DND-41 (cell line): Measurements from ENCODE around the gene PLCL1.

Experiments used
- ATAC-seq: fragments of 200-7000 bp; cut with Tn5 transposase; 3 replicates; pipeline ENCODE4 v1.9.1; 2021; ENCODE audit warnings: low read depth; ENCODE audit not compliant: insufficient read depth
- DNase-seq: peaks from one replicate; pipeline ENCODE4 v3.0.0-alpha.2; 2020
- H2AFZ ChIP-seq: 2 replicates; pipeline ENCODE4 v1.6.0; 2012; ENCODE audit warnings: low read depth, low read length
- H3K27ac ChIP-seq: 2 replicates; pipeline ENCODE4 v1.5.1; 2012; ENCODE audit warnings: low read length, inconsistent platforms
- H3K27me3 ChIP-seq: fragments of 200-600 bp; sonication (generic); 2 replicates; pipeline ENCODE4 v1.6.0; 2012; ENCODE audit warnings: low read length, mild to moderate bottlenecking, inconsistent platforms; ENCODE audit not compliant: insufficient read depth, poor library complexity
- H3K36me3 ChIP-seq: 2 replicates; pipeline ENCODE4 v1.5.1; 2012; ENCODE audit warnings: low read length, inconsistent platforms; ENCODE audit not compliant: insufficient read depth
- H3K4me1 ChIP-seq: 2 replicates; pipeline ENCODE4 v1.5.1; 2012; ENCODE audit warnings: mild to moderate bottlenecking, low read length; ENCODE audit not compliant: insufficient read depth
- H3K4me2 ChIP-seq: 2 replicates; pipeline ENCODE4 v1.6.0; 2012; ENCODE audit warnings: mild to moderate bottlenecking, moderate library complexity, low read length, inconsistent platforms; ENCODE audit not compliant: insufficient read depth
- H3K4me3 ChIP-seq, 2 experiments: fragments of 200-600 bp in 1 of 2; shearing (Covaris generic) in 1 of 2; 2 replicates each; pipeline ENCODE4 v1.5.1; 2012 to 2016; ENCODE audit warnings: inconsistent platforms in 2 of 2, low read length in 2 of 2, mild to moderate bottlenecking in 2 of 2, low read depth in 1 of 2, moderate library complexity in 1 of 2
- H3K79me2 ChIP-seq: 2 replicates; pipeline ENCODE4 v1.6.0; 2012; ENCODE audit warnings: low read length, inconsistent platforms; ENCODE audit not compliant: insufficient read depth
- H3K9ac ChIP-seq: 2 replicates; pipeline ENCODE4 v1.6.0; 2012; ENCODE audit warnings: low read depth, mild to moderate bottlenecking, inconsistent platforms, low read length, moderate library complexity
- H3K9me3 ChIP-seq: 2 replicates; pipeline ENCODE4 v1.5.1; 2012; ENCODE audit warnings: low read length, moderate library complexity, mild to moderate bottlenecking, inconsistent platforms; ENCODE audit not compliant: insufficient read depth, severe bottlenecking
- H4K20me1 ChIP-seq: 2 replicates; pipeline ENCODE4 v1.6.0; 2012; ENCODE audit warnings: low read length; ENCODE audit not compliant: insufficient read depth
- CTCF ChIP-seq: IDR thresholded peaks from 2 replicates; pipeline ENCODE4 v1.5.1; 2012; ENCODE audit warnings: borderline replicate concordance, low read length, moderate library complexity, mild to moderate bottlenecking; ENCODE audit not compliant: poor library complexity, severe bottlenecking; ENCODE audit errors: extremely low read depth
- EZH2 ChIP-seq: IDR thresholded peaks from 3 replicates; pipeline ENCODE4 v1.6.1; 2012; ENCODE audit warnings: borderline replicate concordance, low read depth, mild to moderate bottlenecking, moderate library complexity, low read length, inconsistent platforms; ENCODE audit not compliant: severe bottlenecking

Gene PLCL1

GRCh38 chr2:197938555-197938954 is 134.2 kb downstream of the PLCL1 start:
- DNase-seq: no peak
- no peak overlapping the region for H3K27ac ChIP-seq
- H3K4me1 ChIP-seq: no peaks in the 10 kb centered on the region
- no peak overlapping the region for H3K9ac ChIP-seq
- no peak for ATAC-seq
- H3K79me2 ChIP-seq: no peaks in the 10 kb centered on the region
- no peak overlapping the region for H3K4me2 ChIP-seq
- no peaks in the 10 kb centered on the region for H3K27me3 ChIP-seq
- no peaks in the 10 kb centered on the region for H3K36me3 ChIP-seq
- H3K9me3 ChIP-seq: no peaks in the 10 kb centered on the region
- no peak overlapping the region for H3K4me3 ChIP-seq
- TF ChIP-seq CTCF (no peak), EZH2 (no peak)
- no peak overlapping the region for H2AFZ ChIP-seq
- H4K20me1 ChIP-seq: no peaks in the 10 kb centered on the region

- DNase-seq (no peak), ATAC-seq (no peak)
- H3K9ac ChIP-seq: no peak overlapping the region
- H3K36me3 ChIP-seq: no peaks in the 10 kb centered on the region
- H4K20me1 ChIP-seq: no peaks in the 10 kb centered on the region
- H3K79me2 ChIP-seq: no peaks in the 10 kb centered on the region
- no peak for TF ChIP-seq EZH2
- no peak for TF ChIP-seq CTCF
- no peak overlapping the region for H3K4me2 ChIP-seq
- H3K27me3 ChIP-seq: no peaks in the 10 kb centered on the region
- no peak overlapping the region for H3K27ac ChIP-seq
- H2AFZ ChIP-seq: no peak overlapping the region
- H3K4me3 ChIP-seq: no peak overlapping the region
- no peaks in the 10 kb centered on the region for H3K9me3 ChIP-seq
- no peaks in the 10 kb centered on the region for H3K4me1 ChIP-seq
Observed at GRCh38 chr2:197939787-197940186, 135.4 kb downstream of the PLCL1 start.

- no peak for DNase-seq
- no peak overlapping the region for H3K4me3 ChIP-seq
- no peak overlapping the region for H3K4me2 ChIP-seq
- no peaks in the 10 kb centered on the region for H3K27me3 ChIP-seq
- no peak for ATAC-seq
- no peak overlapping the region for H2AFZ ChIP-seq
- no peaks in the 10 kb centered on the region for H3K9me3 ChIP-seq
- no peaks in the 10 kb centered on the region for H3K36me3 ChIP-seq
- H3K4me1 ChIP-seq: no peaks in the 10 kb centered on the region
- H4K20me1 ChIP-seq: no peaks in the 10 kb centered on the region
- TF ChIP-seq EZH2 (no peak), CTCF (no peak)
- H3K79me2 ChIP-seq: no peaks in the 10 kb centered on the region
- H3K9ac ChIP-seq: no peak overlapping the region
- no peak overlapping the region for H3K27ac ChIP-seq
Observed at GRCh38 chr2:197940382-197940781, 136.0 kb downstream of the PLCL1 start.

DNA sequence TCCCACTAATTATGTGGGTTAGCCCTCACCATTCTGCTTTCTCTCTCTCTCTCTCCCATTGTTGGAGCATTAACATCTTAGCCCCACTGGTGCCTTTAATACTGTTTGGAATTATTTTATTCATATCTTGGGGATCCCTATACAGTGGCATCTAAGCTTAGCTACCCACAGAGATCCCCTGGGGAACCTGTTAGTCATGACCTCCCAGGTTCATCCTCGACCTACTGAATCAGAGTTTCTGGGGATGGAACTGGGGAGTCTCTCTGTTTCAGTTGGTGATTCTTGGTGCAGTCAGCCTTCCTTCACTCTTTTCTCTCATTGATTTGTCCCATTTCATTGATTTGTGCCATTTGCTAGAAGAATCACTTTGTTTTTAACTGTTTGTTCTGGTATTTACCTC is 137.3 kb downstream of the PLCL1 start:
- Histone ChIP-seq H3K4me1 (no peaks in the 10 kb centered on the region), H2AFZ (no peak overlapping the region), H3K79me2 (no peaks in the 10 kb centered on the region), H3K4me3 (no peak overlapping the region), H3K4me2 (no peak overlapping the region), H3K27ac (no peak overlapping the region), H3K27me3 (no peaks in the 10 kb centered on the region), H3K9me3 (no peaks in the 10 kb centered on the region), H4K20me1 (no peaks in the 10 kb centered on the region), H3K9ac (no peak overlapping the region), H3K36me3 (no peaks in the 10 kb centered on the region)
- no peak for TF ChIP-seq EZH2
- ATAC-seq (no peak), DNase-seq (no peak)
